Hematopoietic multipotent progenitor cell treated with erythropoietin and hydrocortisone succinate and interleukin-3 and kit ligand, for 15 days (in vitro differentiated cells): ENCODE measurements around the gene MRPS21.
"Not testable (repeated sequence)": the region's sequence is repeated elsewhere in the genome, so short reads cannot be mapped to it uniquely, and the experiment has no call there.

Experiments used
- DNase-seq: peaks from one replicate; pipeline ENCODE4 v3.0.0-alpha.2; 2015; ENCODE audit warnings: low spot score

MRPS21 gene

DNA sequence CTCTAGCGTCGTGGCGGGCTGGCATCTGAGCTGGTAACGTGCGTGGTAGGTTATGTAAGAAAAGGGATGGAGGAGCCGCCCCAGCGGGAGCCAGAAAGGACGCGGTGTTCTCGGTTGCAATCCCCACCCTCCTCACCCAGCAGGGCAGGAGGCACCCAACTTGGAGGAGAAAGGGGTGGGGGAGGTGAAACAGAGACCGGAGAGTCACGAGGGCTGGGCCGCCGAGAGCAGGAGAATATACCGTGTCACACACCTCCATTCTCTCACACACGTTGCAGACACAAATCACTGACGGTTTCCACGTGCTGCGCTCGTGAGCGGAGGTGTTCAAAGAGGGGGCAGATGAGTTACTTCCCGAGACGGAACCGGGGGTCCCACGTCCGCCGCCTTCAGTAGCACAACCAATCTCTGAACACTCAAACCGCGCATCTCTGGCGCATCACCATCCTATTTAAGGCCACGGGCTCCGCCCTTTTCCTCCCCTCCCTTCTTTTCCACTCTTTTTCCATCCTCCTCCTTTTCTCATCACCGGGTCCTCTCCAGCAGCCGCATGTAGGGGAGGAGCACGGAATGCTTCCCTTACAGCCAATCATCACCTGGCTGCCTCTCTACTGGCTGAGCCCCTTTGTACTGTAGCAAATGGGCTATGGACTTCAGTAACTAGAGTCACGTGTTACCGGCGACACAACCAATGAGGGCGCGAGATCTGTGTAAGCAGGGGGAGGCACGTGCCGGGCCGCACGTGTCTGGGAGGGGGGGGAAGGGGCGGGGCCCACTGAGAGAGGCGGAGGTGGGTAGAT, 11.7 kb upstream of the MRPS21 start, which contains the start of gene CIART:
TSS of gene CIART (plus strand) at position 797 of the 800 bp plus-strand sequence. CDS start 714 bp downstream, outside the sequence.
- peak; percentile 81 for DNase-seq

DNA sequence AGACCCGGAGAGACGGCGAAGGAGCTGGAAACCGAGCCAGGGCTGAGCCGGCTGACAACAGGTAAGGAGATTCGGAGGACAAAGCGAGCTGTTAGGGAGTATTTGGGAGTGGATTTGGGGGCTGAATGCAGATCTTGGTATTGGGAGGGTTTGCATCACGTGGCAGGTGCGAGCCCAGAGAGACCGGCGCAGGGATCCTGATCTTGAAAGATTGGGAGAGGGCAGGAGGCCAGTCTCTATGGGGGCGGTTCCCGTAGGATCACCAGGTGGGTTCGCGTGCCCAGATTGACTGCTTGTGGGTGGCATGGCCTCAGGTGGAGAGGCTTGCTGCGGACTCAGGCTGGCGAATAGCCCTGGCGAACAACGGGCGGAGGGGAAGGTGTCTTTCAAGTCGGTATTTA, 11.1 kb upstream of the MRPS21 start:
- no peak for DNase-seq

DNA sequence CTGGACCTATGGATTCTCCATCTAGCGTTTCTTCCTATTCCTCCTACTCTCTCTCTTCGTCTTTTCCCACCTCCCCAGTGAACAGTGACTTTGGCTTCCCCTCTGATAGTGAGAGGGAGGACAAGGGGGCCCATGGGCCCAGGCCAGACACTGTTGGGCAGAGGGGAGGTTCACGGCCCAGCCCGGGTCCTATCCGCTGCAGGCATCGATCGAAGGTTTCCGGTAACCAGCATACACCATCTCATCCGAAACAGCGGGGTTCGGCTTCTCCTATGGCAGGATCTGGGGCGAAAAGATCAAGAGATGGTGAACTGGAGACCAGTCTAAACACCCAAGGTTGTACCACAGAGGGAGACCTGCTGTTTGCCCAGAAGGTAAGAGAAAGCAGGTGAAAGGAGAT, 10.4 kb upstream of the MRPS21 start:
- no peak for DNase-seq

DNA sequence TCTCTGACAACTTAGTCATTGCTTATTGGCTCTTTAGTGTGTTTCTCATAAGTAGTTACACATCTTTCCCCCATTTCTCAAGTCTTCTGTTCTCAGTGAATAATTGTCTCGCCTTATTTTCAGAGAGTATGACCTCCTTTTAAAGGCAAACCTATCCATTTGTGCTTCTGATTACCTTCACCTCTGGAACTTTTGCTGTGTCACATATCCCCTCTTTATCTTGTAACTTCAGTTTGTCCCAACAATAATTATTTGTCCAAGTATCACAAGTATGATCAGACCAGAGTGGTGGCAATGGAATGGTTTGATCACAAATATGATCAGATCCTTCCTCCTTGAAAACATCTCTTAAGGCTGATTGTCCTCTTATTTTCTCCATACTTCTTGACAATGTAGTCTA, 5.3 kb upstream of the MRPS21 start:
- no peak for DNase-seq

DNA sequence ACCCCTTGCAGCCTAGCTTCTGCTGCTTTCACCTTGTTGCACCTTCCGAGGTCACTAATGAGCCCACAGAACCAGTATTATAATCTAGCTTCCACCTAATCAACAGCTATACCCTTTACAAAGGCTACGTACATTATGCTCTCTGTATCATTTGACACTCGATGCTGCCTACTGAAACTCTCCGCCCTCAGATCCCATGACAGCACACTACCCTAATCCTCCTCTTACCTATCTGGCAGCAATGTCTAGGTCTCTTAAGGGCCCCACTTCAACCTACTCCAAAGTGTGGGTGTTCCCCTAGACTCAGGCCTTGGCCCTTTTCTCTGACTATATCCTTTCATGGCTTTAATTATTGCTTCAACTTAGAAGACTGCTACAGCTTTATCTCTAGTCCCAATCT, 4.8 kb upstream of the MRPS21 start:
- no peak for DNase-seq

DNA sequence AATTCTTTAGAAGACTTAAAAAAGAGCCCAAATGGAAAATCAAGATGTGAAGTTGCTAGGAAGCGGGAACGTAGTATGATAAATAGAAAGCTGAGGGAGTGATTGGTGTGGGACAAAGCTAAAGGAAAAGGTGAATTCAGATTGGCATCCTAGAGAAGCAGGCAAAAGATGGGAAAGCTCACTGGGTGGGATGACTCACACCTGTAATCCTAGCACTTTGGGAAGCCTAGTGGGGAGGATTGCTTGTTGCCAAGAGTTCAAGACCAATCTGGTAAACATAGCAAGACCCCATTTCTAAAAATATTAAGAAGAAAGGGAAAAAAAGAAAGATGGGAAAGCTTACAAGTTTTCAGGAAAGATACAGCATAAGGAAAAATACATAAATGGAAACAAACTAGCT, 1.8 kb downstream of the MRPS21 start:
- no peak for DNase-seq

DNA sequence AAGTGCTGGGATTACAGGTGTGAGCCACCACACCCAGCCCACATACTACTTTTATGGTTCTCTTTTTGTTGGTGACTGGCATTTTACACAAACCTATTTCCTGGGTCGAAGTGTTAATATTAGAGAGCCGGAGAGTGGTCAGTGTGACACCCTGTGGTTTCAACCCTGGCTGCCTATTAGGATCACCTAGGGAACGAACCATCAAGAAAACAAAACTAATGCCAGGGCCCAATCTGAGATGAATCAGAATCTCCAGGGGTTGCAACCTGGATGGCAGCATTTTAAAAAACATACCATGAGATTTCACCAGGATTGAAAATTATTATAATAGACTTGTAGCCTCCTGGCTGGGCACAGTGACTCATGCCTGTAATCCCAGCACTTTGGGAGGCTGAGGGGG, 6.1 kb downstream of the MRPS21 start:
- no peak for DNase-seq

DNA sequence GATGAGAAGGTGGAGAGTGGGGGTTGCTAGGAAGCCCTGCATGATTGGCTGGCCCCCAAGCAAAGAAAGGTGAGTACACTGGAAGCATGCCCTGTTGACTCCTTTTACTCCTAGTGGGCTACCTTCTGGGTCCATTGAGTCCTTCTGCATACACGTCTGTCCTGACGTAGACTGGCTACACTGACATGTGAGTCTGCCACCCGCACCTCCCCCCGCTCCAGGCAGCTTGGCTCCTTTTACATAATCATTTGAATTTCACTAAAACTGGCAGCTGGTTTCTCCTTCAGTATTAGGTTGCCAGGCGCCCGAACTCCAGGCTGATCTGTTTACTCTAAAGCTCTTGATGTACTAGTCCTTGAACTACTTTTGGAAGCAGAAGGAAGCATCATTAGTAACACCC, 8.7 kb downstream of the MRPS21 start:
- no peak for DNase-seq

DNA sequence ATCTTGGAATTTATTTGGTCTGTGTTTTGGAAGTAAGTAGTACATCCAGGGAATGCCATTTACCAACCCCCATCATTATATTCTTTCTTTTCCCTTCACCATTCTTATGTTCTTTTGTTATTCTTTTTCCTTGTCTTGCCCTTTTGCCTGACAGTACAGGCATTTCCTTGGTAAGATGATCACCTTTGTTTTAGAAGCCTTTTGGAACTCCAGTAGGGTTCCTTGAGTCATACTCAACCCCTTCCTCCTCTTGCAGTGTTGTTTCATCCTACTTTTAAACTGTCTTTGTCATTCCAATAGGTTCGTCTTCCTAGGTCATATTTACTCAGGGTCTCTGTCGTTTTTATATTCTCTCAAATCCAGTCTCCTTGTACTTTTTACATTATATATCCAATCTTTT, 9.2 kb downstream of the MRPS21 start:
- DNase-seq = no peak

DNA sequence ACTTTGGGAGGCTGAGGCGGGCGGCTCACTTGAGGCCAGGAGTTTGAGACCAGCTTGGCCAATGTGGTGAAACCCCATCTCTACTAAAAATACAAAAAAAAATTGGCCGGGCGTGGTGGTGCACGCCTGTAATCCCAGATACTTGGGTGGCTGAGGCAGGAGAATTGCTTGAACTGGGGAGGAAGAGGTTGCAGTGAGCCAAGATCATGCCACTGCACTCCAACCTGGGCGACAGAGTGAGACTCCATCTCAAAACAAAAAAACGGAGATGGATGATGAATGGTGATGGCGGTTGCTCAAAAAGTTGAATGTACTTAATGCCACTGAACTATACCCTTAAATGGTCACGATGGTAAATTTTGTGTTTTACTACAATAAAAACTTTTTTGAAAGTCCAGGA, 14.9 kb downstream of the MRPS21 start:
- not testable (repeated sequence) for DNase-seq

DNA sequence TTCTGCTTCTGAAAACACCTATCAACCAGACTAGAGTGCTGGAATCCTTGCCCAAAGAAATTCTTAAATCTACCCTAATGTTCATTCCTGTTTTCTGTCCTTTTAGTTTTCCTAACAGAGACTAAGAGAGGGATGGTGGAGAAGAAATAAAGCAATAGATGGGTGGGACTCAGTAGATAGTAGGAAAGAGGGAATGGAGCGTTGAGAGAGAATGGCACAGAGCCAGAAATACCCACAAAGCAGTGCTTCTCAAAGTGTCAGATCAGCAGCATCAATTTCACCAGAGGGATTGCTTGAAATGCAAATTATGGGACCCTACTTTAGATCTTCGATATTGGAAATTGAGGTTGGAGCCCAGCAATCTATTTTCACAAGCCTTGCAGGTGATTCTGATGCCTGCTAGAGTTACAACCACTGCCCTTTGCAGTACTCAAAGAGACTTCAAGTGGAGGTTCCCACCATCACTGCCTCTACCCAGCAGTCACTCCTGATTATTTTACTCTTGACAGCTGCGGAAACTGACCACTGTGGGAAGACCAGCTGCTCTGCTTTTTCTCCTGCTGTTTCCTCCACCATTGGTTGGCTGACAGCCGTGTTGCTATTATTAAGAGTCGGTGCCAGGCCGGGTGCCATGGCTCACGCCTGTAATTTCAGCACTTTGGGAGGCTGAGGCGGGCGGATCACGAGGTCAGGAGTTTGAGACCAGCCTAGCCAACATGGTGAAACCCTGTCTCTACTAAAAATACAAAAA, 16.3 kb downstream of the MRPS21 start:
- no peak for DNase-seq

DNA sequence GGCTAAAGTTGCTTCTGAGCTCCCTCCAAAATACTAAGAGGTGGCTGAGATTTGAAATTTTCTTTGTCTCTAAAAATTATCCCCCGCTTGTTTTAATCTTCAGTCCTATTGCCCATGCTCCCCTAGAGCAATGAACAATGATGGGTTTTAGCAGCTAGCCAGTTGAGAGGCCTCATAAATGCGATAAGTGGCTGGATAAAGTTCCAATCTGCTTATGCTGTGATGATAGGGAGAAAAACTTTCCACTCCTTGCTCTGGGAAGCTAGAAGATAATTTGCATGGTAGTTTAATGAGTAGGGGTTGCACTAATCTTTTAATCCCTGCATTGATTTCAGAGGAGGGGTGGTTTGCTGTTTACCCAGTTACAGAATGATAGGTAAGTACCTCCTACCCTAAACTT, 18.1 kb downstream of the MRPS21 start:
- no peak for DNase-seq

DNA sequence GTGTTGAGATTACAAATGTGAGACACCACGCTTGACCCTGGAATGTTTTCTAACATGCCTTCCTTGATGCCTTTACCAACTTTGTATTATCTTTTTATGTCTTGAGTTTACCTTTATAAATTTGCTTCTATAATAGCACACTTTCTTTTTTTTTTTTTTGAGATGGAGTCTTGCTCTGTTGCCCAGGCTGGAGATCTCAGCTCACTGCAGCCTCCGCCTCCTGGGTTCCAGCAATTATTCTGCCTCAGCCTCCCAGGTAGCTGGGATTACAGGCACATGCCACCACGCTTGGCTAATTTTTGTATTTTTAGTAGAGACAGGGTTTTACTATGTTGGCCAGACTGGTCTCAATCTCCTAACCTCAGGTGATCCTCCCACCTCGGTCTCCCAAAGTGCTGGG, 21.0 kb downstream of the MRPS21 start:
- DNase-seq = not testable (repeated sequence)

DNA sequence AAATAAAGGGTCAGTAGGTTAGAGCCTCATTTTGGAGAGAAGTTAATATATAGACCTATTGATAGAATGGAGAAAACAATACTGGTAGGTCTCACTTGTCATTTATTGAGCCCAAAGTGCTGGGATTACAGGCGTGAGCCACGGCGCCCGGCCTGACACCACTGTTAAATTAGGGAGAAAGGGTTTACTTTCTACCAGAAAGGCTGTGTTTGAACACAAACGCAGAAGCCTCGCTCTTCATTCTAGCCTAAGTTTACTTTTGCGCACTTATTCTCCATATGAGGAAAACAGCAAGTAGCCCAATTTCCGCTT, 27.0 kb downstream of the MRPS21 start:
- no peak for DNase-seq

DNA sequence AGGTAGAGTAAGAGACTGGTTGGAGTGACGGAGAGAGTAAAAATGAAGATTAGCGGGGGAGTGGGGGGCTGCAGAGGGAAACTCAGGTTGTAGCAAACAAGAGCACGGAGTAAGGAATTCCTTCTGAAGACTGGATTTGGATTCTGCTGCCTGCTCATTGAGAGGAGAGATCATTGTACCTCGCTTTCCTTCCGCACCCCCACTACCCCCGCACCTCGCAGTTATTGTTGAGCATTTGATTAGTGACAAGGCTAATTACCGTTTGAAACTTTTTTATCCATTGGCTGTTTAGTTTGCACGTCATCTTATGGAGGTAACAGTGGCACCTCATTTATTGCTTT, 28.1 kb downstream of the MRPS21 start:
- peak; percentile 27 for DNase-seq

DNA sequence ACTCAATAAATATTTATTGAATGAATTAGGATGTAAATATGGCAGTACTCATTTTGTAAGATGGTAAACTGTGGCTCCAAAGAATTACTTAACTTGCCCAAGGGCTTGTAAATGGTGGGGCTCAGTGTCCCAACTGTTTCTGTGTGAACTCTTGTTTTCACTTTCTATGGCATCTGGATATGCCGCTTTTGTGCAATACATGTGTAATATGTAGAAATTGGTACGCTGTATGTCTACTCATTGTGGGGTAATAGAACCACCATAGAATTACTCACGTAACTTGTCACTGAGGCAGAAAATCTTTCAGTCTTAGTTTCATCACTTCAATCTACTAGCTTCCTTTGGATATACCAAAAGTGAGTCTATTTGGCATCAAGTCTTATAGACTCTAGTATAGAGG, 28.6 kb downstream of the MRPS21 start:
- DNase-seq = no peak

DNA sequence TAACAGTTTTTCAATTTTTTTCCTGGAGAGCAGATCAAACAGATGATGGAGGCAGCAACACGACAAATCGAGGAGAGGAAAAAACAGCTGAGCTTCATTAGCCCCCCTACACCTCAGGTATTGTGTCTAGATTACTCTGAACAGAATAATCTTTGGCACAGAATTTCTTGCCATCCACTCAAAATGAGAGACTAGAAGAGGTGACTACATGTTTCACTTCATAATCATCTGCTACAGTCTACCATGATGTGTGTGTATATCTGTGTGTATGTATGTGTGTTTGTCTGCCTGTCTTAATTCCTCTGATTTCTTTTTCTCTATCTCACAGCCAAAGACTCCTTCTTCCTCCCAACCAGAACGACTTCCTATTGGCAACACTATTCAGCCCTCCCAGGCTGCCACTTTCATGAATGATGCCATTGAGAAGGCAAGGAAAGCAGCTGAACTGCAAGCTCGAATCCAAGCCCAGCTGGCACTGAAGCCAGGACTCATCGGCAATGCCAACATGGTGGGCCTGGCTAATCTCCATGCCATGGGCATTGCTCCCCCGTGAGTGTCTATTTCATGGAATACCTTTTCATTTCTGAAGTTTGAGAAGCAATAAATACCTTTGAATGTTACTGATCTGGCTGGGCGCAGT, 39.1 kb downstream of the MRPS21 start:
- DNase-seq = no peak

DNA sequence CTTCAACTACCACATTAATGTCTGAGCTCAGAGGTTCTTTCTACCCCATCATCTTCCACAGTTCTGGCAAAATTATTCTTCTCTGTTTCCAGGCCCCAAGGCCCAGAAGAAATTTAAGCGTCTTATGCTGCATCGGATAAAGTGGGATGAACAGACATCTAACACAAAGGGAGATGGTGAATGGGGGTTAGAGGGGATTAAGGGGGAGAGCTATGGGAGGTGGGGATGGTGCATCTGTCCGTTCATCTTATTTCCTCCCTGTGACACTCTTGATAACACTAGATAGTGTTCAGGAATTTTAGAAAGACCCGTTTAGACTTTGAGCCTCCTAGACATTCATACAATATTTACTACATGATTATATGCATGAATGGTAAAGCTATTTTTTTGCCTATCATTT, 52.7 kb downstream of the MRPS21 start:
- DNase-seq = no peak

DNA sequence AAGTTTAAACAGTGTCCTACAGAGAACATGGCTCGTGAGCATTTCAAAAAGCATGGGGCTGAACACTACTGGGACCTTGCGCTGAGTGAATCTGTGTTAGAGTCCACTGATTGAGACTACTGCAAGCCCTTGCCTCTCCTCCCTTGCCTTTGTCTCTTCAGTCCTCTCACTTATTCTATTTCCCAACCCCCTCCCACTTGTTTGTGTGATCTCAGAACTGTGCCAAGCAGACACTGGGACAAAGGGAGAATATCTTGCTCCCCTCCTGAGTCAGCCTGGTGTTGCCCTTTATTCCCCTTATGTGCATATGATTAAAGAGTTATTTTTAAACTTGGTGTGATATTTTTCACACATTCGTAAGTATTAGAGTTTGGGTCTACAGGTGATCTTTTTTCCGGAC, 59.2 kb downstream of the MRPS21 start:
- no peak for DNase-seq
